Aorta (tissue), 5 donors: ENCODE data around the gene CHPF. TPM values are rescaled to one million over a fixed set of nuclear protein-coding genes. Genes with fewer than 3 reads are reported as not detected.

Experiments
- ATAC-seq: fragments of 200-7000 bp; cut with Tn5 transposase; one replicate; pipeline ENCODE4 v1.9.1; 2022; ENCODE audit warnings: moderate library complexity; ENCODE audit not compliant: low FRiP score
- DNase-seq, 2 donors: peaks; one replicate each; pipeline ENCODE4 v3.0.0-alpha.2; 2020
- H3K27ac ChIP-seq, 2 donors: one replicate each; pipeline ENCODE4 v1.5.1; 2013; ENCODE audit warnings: low read length in 2 of 2, mild to moderate bottlenecking in 2 of 2, moderate library complexity in 2 of 2, control low read depth in 1 of 2, inconsistent platforms in 1 of 2, low read depth in 1 of 2
- H3K27me3 ChIP-seq, 2 donors: one replicate each; pipeline ENCODE4 v1.6.1; 2013; ENCODE audit warnings: control low read depth in 1 of 2, low read length in 1 of 2, mild to moderate bottlenecking in 1 of 2, moderate library complexity in 1 of 2; ENCODE audit not compliant: insufficient read depth in 2 of 2, control insufficient read depth in 1 of 2
- H3K36me3 ChIP-seq, 2 donors: one replicate each; pipeline ENCODE4 v1.6.1; 2013; ENCODE audit warnings: control low read depth in 1 of 2, low read length in 1 of 2, mild to moderate bottlenecking in 1 of 2; ENCODE audit not compliant: insufficient read depth in 2 of 2, control insufficient read depth in 1 of 2
- H3K4me1 ChIP-seq, 2 donors: one replicate each; pipeline ENCODE4 v1.6.1; 2013; ENCODE audit warnings: low read length in 2 of 2, control low read depth in 1 of 2, mild to moderate bottlenecking in 1 of 2, moderate library complexity in 1 of 2; ENCODE audit not compliant: insufficient read depth in 2 of 2, control insufficient read depth in 1 of 2
- H3K4me3 ChIP-seq, 2 donors: one replicate each; pipeline ENCODE4 v1.5.1; 2013; ENCODE audit warnings: low read length in 2 of 2, control low read depth in 1 of 2, mild to moderate bottlenecking in 1 of 2
- H3K9me3 ChIP-seq: one replicate; pipeline ENCODE4 v1.6.1; 2013; ENCODE audit warnings: mild to moderate bottlenecking, low read length; ENCODE audit not compliant: control insufficient read depth
- WGBS, 2 donors: extraction: QIAGEN DNeasy Blood & Tissue Kit; methylation state at CpG; one replicate each; pipeline ENCODE4 v1.1.7; 2013; 5-methylcytosine and 5-hydroxymethylcytosine counted together
- intact Hi-C, 2 donors: fragments of 100-400 bp; cut with DNase I; formaldehyde crosslinking; loops; one replicate each; pipeline versions ENCODE4 v1.14.2 to v1.15.0; 2022
- polyA plus RNA-seq, 2 donors: library from polyadenylated mRNA; stranded (reverse); fragments of 200-250 nt; gene quantifications; one replicate each; pipeline ENCODE4 v1.2.3, GENCODE V29; 2013
- total RNA-seq, 2 donors: library from RNA; stranded (reverse); fragmentation: NEBNext Ultra II Directional; extraction: Animal tissue kit (Norgen Biotek cat#: 25700); gene quantifications; one replicate each; pipeline ENCODE4 v1.2.1, GENCODE V29; 2021
- donor health status: healthy with polysubstance abuse.
- donor health status: Bipolar disorder and iron deficiency.
- donor health status: DM: no; HTN: no; CAD: no.
- donor health status: DM: no; HTN: no; CAD: no.
- donor health status: DM: yes; HTN: yes; CAD: no.

CHPF gene
- total and polyA plus RNA-seq, 4 donors, result 20.0 to 81.2 (median 73.2) TPM

DNA sequence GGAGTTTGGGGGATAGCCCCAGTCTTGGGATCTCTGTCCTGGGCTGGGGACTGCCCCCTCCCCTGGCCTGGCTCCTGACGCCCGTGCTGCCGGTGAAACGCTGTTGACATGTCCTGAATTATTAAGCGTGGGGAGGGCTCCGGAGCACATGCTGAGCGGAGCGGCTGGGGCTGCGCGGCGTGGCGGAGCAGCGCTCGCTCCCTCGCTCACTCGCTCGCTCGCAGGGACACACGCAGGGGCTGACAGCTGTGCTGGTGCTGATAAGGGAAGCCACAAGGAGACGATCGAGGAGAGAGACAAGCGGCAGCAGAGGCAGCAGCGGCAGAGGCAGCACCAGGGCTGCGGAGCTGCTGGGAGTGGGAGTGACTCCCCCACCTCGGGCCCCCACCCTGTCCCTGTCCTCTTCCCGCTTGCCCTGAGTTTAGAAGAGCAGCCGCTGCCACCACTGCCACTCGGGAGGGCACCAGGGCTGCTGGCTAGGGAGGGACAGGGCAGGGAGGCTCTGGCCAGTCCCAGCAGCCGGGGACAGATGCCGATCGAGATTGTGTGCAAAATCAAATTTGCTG lies 29.3 kb downstream of the CHPF start, which contains the start of gene ASIC4:
ASIC4 (plus strand) TSS at position 287 of the 566 bp plus-strand sequence; CDS start at position 530, 243 bp downstream.
- DNase-seq, result no peak
- Histone ChIP-seq H3K4me3 (no peak within 1 kb of the TSS), H3K9me3 (no peaks in the 10 kb centered on the region), H3K36me3 (no peaks in the 10 kb centered on the region), H3K4me1 (no peaks in the 10 kb centered on the region), H3K27ac (no peak within 1 kb of the TSS), H3K27me3 (no peaks in the 10 kb centered on the region)
- no peak for ATAC-seq
- intact Hi-C loops, result no loop called here
- 10 to 11% methylated on average over 26 to 31 of the region's 31 CpGs for WGBS, 2 donors

DNA sequence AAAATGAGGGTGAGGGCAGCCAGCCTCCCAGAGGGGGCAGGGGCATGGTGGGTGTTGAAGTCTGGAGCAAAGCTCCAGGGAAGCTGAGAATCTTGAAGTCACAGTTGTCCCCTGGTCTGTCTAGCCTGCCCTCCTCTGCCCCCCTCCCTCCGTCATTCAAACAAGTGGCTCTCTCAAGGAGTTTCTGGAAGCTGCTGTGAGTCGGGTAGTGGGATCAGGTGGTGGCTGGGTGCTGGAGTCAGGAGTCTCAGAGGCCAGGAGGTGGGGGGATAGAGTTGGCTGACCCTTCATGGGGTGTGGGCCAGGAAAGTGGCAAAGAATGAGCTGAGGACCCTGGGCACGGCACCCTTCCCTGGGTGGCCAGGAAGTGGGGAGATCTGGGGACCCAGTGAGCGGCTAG lies 29.8 kb downstream of the CHPF start:
- no peaks in the 10 kb centered on the region for H3K4me1 ChIP-seq
- no peaks in the 10 kb centered on the region for H3K27me3 ChIP-seq
- no peaks in the 10 kb centered on the region for H3K9me3 ChIP-seq
- DNase-seq (no peak), ATAC-seq (no peak)
- H3K27ac ChIP-seq, result no peak overlapping the region
- no peaks in the 10 kb centered on the region for H3K36me3 ChIP-seq
- WGBS, 2 donors, result 15% methylated on average over 4 of the region's 4 CpGs
- intact Hi-C loops, result no loop called here
- H3K4me3 ChIP-seq, result no peak overlapping the region

- 49 to 53% methylated on average over 14 to 16 of the region's 16 CpGs for WGBS, 2 donors
Observed at GRCh38 chr2:219512524-219513216, 30.9 kb downstream of the CHPF start.

DNA sequence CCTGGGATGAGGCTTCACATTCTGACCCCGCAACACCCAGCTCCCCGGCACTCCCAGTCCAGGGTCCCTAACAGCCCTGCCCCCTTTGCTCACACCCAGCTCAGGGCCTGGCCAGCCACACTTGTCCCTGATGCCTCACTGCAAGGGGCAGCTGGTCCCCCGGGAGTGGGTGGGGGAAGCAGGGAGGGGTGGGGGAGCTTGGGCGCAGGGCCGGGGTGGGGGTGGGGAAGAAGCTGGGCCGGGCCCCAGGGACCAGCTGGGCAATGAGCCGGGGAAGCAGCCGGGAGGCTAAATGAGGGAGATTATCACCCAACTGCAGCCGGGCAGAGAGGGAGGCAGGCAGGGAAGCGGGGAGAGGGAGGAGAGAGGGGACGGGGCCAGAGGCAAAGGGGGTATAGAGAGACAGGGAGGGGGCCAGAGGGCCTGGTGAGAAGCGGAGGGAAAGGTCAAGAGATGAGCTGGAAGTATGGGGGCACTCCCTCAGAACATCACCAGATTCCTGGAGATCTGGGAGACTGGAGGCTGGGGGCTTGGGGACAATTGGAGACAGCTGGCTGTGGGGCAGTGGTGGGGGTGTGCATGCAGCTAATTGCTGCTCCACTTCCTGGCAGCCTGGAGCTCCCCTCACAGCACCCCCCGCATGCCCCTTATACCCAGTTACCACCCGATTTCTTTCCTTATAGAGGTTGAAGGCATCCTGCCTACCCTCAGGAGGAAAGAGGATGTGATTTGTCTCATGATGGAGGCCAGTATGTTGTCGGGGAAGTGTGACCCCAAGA lies 31.9 kb downstream of the CHPF start:
- Histone ChIP-seq H3K27me3 (no peaks in the 10 kb centered on the region), H3K4me1 (no peaks in the 10 kb centered on the region)

More at GRCh38 chr2:219512524-219513216, 30.9 kb downstream of the CHPF start:
- H3K4me3 ChIP-seq, result no peak overlapping the region
- H3K36me3 ChIP-seq, result no peaks in the 10 kb centered on the region
- no peaks in the 10 kb centered on the region for H3K27me3 ChIP-seq
- ATAC-seq (no peak), DNase-seq (no peak)
- H3K9me3 ChIP-seq, result no peaks in the 10 kb centered on the region
- intact Hi-C loops, result no loop called here
- H3K4me1 ChIP-seq, result no peaks in the 10 kb centered on the region
- no peak overlapping the region for H3K27ac ChIP-seq

DNA sequence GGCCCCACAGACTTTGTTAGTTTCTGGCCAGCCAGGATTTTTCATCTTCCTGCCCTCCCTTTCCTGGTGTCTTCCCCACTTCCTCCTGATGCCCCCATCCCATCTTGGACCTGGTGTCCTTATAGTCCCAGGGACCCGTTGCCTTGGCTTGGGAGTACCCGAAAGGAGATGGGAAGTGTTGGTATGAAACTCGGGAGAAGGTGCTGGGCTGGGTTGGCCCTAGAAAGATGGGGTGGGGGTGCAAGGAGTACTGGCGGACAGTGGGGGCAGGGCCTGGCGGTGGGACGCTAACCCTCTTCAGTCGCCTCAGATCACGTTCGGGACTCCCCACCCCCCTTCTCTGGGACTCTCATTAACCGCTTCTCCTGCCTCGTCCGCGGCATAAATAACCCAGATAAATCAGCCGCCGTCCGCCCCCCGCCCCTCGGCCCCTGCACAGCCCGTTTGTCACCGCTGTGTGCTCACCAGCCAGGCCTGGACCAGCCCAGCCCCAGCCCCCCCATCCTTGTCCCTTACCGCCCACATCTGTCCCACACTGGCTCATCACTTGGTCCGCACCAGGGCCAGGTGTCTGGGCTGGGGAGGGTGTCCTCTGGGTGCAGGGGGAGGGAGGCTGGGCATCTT lies 33.0 kb downstream of the CHPF start:
- no peak overlapping the region for H3K27ac ChIP-seq
- WGBS, 2 donors, result 22 to 30% methylated on average over 19 to 22 of the region's 22 CpGs
- H3K27me3 ChIP-seq, result no peaks in the 10 kb centered on the region
- no peaks in the 10 kb centered on the region for H3K4me1 ChIP-seq
- ATAC-seq, result no peak
- intact Hi-C loops, result no loop called here
- H3K36me3 ChIP-seq, result peaks cover 0 to 4% of the 10 kb centered on the region in 2 donors
- H3K4me3 ChIP-seq, result no peak overlapping the region
- no peaks in the 10 kb centered on the region for H3K9me3 ChIP-seq
- DNase-seq, result no peak

More for the DNA sequence above, 31.9 kb downstream of the CHPF start:
- 29 to 30% methylated on average over 15 of the region's 15 CpGs for WGBS, 2 donors
- ATAC-seq (no peak), DNase-seq (no peak)
- no peak overlapping the region for H3K4me3 ChIP-seq
- H3K27ac ChIP-seq, result no peak overlapping the region
- no peaks in the 10 kb centered on the region for H3K36me3 ChIP-seq
- no peaks in the 10 kb centered on the region for H3K9me3 ChIP-seq
- intact Hi-C loops, result no loop called here

- 1% methylated on average over 26 of the region's 26 CpGs for WGBS, 2 donors
- Histone ChIP-seq H3K27me3 (no peaks in the 10 kb centered on the region), H3K4me3 (no peak overlapping the region)
Observed at GRCh38 chr2:219509780-219510511, 33.7 kb downstream of the CHPF start.

DNA sequence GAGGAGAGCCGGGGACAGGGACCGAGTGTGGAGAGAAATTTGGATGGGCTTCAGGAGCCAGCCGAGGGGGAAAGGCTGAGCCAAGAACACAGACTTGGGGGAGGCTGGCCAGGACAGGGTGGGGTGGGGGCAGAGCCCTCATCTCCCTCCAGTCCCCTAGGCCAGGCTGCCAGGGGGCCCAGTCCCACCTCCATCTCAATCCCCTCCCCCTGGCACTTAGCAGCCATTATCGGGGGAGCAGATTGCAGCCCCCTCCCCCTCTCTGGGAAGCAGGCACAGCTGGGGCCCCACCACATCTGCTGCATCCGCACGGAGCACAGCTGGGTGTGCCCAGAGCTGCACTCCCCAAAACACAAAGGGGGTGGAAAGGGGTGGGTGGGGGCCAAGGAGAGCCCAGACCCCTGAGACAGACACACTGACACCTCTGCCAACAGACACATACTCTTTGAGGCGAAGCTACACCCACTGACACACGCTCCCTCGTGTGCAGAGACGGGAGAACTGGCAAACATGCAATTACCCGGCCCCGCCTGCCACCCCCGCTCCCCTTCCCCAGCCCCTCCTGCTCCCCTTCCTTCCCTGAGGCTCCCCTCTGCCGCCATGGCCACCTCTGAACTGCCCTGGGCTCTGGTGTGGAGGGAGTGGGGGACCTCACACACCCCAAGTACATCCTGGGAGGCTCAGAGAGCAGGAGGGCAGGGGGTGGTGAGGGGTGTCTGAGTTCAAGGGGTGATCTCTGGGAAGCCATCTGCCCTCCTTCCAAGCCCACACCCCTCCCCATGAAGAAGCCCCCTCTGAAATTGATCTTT lies 34.4 kb downstream of the CHPF start:
- Histone ChIP-seq H3K36me3 (peaks cover 0 to 4% of the 10 kb centered on the region in 2 donors), H3K27me3 (no peaks in the 10 kb centered on the region), H3K4me3 (no peak overlapping the region), H3K4me1 (no peaks in the 10 kb centered on the region), H3K27ac (no peak overlapping the region), H3K9me3 (no peaks in the 10 kb centered on the region)
- 3 to 4% methylated on average over 12 to 14 of the region's 14 CpGs for WGBS, 2 donors
- ATAC-seq (peak; percentile 24), DNase-seq (no peak)
- intact Hi-C loops, result no loop called here

More at GRCh38 chr2:219509780-219510511, 33.7 kb downstream of the CHPF start:
- intact Hi-C loops, result no loop called here
- no peaks in the 10 kb centered on the region for H3K9me3 ChIP-seq
- DNase-seq, result peak; percentile 73 to 87
- H3K36me3 ChIP-seq, result peaks cover 0 to 4% of the 10 kb centered on the region in 2 donors
- ATAC-seq, result peak; percentile 83
- no peak overlapping the region for H3K27ac ChIP-seq
- no peaks in the 10 kb centered on the region for H3K4me1 ChIP-seq
